Endothelial cell (in vitro differentiated cells): ENCODE data around the gene RALY. TPM values are rescaled to one million over a fixed set of nuclear protein-coding genes. Genes with fewer than 3 reads are reported as not detected.
A peak's percentile ranks its signal among the peaks of the same experiment; 100 is the strongest.

Experiments used
- DNase-seq: peaks from one replicate; pipeline ENCODE4 v3.0.0; 2021; ENCODE audit warnings: low spot score
- H3K27ac Mint-ChIP-seq: one replicate; pipeline ENCODE4 v1.8.0; 2021; ENCODE audit warnings: mixed read lengths, inconsistent platforms; ENCODE audit not compliant: unreplicated experiment
- H3K27me3 Mint-ChIP-seq: one replicate; pipeline ENCODE4 v1.8.0; 2021; ENCODE audit warnings: mild to moderate bottlenecking, moderate library complexity, mixed read lengths, inconsistent platforms; ENCODE audit not compliant: unreplicated experiment
- H3K36me3 Mint-ChIP-seq: one replicate; pipeline ENCODE4 v1.8.0; 2021; ENCODE audit warnings: mild to moderate bottlenecking, low read depth, mixed read lengths, inconsistent platforms; ENCODE audit not compliant: unreplicated experiment
- H3K4me1 Mint-ChIP-seq: one replicate; pipeline ENCODE4 v1.8.0; 2021; ENCODE audit warnings: mild to moderate bottlenecking, mixed read lengths, inconsistent platforms; ENCODE audit not compliant: unreplicated experiment
- H3K4me3 Mint-ChIP-seq: one replicate; pipeline ENCODE4 v1.8.0; 2021; ENCODE audit warnings: mild to moderate bottlenecking, mixed read lengths, inconsistent platforms; ENCODE audit not compliant: unreplicated experiment
- H3K9me3 Mint-ChIP-seq: one replicate; pipeline ENCODE4 v1.8.0; 2021; ENCODE audit warnings: mixed read lengths, inconsistent platforms; ENCODE audit not compliant: unreplicated experiment
- total RNA-seq: library from RNA; stranded (reverse); fragmentation: NEBNext Ultra II Directional; extraction: Animal tissue kit (Norgen Biotek cat#: 25700); gene quantifications from one replicate; pipeline ENCODE4 v1.2.1, GENCODE V29; 2021; ENCODE audit not compliant: unreplicated experiment
- TF ChIP-seq, protein P1 (sequence below): fragments of 200-600 bp; sonication (generic); IDR thresholded peaks from one replicate; pipeline ENCODE4 v1.5.0; 2021; ENCODE audit warnings: antibody characterized with exemption; ENCODE audit not compliant: unreplicated experiment

Gene RALY
- total RNA-seq, 1 donor from 2014 or later, result 168 TPM

DNA sequence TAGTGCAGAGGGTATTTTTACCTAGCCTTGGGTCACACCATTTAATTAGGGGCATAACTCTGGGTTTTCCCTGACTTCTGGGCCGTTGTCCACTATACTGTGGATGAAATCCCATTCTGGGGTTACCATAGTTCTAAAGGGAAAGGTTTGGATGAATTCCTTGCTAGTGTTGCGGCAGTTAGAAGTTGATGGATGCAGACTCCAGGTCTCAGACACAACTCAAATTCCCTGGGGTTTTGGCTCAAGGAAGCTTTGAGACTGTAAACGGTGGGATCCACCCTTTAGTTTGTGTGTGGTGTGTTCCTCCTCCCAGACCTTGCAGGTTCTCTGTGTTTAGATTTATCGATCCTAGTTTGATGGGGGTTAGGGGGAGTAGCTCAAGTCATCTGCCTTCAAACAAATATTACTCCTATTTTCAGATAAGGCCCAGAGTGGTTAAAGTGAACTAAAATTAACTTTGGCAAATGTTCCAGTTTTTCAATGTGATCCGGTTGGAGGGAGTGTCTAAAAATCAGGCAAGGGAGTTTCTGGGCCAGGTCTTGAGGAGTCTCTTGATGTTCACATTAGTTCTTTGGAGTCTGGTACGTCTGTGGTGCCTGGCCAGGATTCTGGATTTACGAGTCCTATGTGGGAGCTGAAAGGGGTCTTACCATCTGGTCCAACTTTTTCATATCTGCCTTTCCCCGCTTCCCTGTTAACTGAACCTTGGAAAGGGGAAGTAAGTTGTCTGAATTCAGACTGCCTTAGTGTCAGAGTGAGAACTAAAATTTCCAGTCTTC is 1.5 kb downstream of the RALY start:
- H3K36me3 Mint-ChIP-seq, result peaks cover 4% of the 10 kb centered on the region
- H3K4me1 Mint-ChIP-seq, result peaks cover 46% of the 10 kb centered on the region
- no peaks in the 10 kb centered on the region for H3K9me3 Mint-ChIP-seq
- H3K27ac Mint-ChIP-seq, result peak overlapping the region; percentile 85
- TF ChIP-seq, protein P1, sequence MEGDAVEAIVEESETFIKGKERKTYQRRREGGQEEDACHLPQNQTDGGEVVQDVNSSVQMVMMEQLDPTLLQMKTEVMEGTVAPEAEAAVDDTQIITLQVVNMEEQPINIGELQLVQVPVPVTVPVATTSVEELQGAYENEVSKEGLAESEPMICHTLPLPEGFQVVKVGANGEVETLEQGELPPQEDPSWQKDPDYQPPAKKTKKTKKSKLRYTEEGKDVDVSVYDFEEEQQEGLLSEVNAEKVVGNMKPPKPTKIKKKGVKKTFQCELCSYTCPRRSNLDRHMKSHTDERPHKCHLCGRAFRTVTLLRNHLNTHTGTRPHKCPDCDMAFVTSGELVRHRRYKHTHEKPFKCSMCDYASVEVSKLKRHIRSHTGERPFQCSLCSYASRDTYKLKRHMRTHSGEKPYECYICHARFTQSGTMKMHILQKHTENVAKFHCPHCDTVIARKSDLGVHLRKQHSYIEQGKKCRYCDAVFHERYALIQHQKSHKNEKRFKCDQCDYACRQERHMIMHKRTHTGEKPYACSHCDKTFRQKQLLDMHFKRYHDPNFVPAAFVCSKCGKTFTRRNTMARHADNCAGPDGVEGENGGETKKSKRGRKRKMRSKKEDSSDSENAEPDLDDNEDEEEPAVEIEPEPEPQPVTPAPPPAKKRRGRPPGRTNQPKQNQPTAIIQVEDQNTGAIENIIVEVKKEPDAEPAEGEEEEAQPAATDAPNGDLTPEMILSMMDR, result no peak
- no peak for DNase-seq
- peaks cover 22% of the 10 kb centered on the region for H3K27me3 Mint-ChIP-seq
- peak overlapping the region; percentile 96 for H3K4me3 Mint-ChIP-seq

DNA sequence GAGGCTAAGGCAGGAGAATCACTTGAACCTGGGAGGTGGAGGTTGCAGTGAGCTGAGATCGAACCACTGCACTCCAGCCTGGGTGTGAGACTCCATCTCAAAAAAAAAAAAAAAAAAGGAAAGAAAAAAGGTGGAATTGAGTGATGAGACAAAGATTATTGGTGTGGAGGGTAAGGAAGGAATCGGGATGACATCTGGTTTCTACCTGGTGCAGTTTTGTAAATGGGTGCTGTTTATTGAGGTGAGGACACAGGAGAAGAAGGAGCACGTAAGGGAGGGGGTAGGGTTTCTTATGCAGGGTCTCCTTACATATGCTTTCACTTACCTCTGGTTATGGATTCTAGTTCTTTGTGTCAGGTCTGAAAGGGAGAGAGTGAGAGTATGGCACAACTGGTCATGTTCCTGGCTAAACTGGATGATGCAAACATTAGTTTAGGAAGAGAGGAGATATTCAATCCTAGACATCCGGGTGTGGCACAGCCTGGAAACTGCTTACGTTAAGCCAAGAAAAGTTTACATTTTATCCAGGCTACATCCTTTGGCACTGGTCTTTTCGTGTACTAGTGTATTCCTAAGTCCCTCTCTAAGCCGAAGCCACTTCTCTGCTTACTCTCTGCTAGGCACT is 5.4 kb downstream of the RALY start:
- Mint-ChIP-seq H3K27me3 (peaks cover 9% of the 10 kb centered on the region), H3K9me3 (no peaks in the 10 kb centered on the region), H3K4me1 (peaks cover 43% of the 10 kb centered on the region), H3K4me3 (peak overlapping the region; percentile 7), H3K36me3 (peaks cover 7% of the 10 kb centered on the region), H3K27ac (no peak overlapping the region)
- DNase-seq, result no peak
- TF ChIP-seq, protein P1, result no peak

DNA sequence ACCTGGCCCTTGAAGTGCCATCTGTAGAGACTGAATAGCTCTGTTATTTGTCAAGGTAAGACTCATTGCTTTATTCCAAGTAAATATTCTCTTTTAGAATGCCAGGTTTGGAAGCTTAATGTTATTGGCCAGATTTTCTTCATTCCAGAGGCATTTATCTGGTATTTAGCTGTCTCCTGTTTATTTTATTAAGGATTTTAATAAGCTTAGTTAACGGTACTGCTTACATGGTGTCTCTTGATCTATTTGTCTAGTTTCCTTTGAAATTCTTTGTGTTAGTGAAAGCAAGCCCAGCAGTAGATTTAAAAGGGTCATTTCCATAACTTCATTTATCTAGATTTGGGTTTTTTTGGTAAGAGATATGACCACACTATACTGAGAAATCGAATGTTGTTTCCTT is 7.7 kb downstream of the RALY start:
- Mint-ChIP-seq H3K4me1 (peaks cover 34% of the 10 kb centered on the region), H3K27ac (no peak overlapping the region), H3K27me3 (no peaks in the 10 kb centered on the region), H3K36me3 (peaks cover 7% of the 10 kb centered on the region), H3K4me3 (no peak overlapping the region), H3K9me3 (no peaks in the 10 kb centered on the region)
- TF ChIP-seq, protein P1, result no peak
- DNase-seq, result no peak

DNA sequence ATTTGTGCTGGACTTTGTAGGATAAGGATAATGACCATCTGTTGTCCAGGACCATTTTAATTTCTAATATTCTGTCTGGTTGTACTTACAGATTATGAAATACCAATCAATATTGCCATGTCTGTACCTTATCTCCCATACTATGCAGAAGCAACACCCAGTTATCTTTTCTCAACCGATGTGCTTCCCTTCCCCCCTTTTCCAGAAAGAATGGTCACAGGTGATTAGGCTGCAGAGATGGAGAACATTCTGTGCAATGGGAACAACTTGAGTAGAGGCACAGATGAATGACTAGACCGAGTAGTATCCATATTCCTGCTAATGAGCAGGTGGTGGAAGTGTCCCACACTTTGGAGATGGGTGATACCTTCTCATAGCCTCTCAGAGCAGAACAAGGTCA is 10.5 kb downstream of the RALY start:
- Mint-ChIP-seq H3K4me3 (no peak overlapping the region), H3K36me3 (peaks cover 3% of the 10 kb centered on the region), H3K4me1 (peaks cover 27% of the 10 kb centered on the region)

More for the DNA sequence above, 10.5 kb downstream of the RALY start:
- DNase-seq, result no peak
- Mint-ChIP-seq H3K9me3 (no peaks in the 10 kb centered on the region), H3K27me3 (peaks cover 1% of the 10 kb centered on the region), H3K27ac (no peak overlapping the region)
- TF ChIP-seq, protein P1, result no peak
